Kidney epithelial cell (primary cell): Measurements from ENCODE around the gene GUK1. TPM values are rescaled to one million over a fixed set of nuclear protein-coding genes. Genes with fewer than 3 reads are reported as not detected.

Experiments used
- DNase-seq: peaks from one replicate; pipeline ENCODE4 v3.0.0-alpha.2; 2010; ENCODE audit warnings: low read depth
- H3K27me3 ChIP-seq: 2 replicates; pipeline ENCODE4 v1.6.0; 2011; ENCODE audit warnings: low read length; ENCODE audit not compliant: control insufficient read depth, insufficient read depth
- H3K36me3 ChIP-seq: 2 replicates; pipeline ENCODE4 v1.5.1; 2011; ENCODE audit warnings: low read length; ENCODE audit not compliant: control insufficient read depth, insufficient read depth
- H3K4me3 ChIP-seq: 2 replicates; pipeline ENCODE4 v1.5.1; 2011; ENCODE audit warnings: low read depth, mild to moderate bottlenecking, control low read depth, low read length
- total RNA-seq: library from RNA; depleted of rRNA; stranded (reverse); fragments of >200 nt; gene quantifications from 2 replicates; pipeline ENCODE4 v1.2.3, GENCODE V29; 2015
- TF ChIP-seq, protein P1 (sequence below): IDR thresholded peaks from 2 replicates; pipeline ENCODE4 v1.5.1; 2011; ENCODE audit warnings: mild to moderate bottlenecking, moderate library complexity, low read length, control low read depth, inconsistent platforms; ENCODE audit not compliant: insufficient read depth, poor library complexity, severe bottlenecking

Gene GUK1
- total RNA-seq: 302 and 377 TPM in 2 replicates

- no peaks in the 10 kb centered on the region for H3K27me3 ChIP-seq
- peak; percentile 98 for DNase-seq
- peaks cover 2% of the 10 kb centered on the region for H3K36me3 ChIP-seq
- H3K4me3 ChIP-seq: peak within 1 kb of the TSS; percentile 56
- TF ChIP-seq, protein P1, sequence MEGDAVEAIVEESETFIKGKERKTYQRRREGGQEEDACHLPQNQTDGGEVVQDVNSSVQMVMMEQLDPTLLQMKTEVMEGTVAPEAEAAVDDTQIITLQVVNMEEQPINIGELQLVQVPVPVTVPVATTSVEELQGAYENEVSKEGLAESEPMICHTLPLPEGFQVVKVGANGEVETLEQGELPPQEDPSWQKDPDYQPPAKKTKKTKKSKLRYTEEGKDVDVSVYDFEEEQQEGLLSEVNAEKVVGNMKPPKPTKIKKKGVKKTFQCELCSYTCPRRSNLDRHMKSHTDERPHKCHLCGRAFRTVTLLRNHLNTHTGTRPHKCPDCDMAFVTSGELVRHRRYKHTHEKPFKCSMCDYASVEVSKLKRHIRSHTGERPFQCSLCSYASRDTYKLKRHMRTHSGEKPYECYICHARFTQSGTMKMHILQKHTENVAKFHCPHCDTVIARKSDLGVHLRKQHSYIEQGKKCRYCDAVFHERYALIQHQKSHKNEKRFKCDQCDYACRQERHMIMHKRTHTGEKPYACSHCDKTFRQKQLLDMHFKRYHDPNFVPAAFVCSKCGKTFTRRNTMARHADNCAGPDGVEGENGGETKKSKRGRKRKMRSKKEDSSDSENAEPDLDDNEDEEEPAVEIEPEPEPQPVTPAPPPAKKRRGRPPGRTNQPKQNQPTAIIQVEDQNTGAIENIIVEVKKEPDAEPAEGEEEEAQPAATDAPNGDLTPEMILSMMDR: peak; percentile 18
Observed at GRCh38 chr1:228139931-228140723, at the start of gene GUK1. GUK1 (plus strand) TSS chr1:228140279; CDS start chr1:228140303, 24 bp downstream.

DNA sequence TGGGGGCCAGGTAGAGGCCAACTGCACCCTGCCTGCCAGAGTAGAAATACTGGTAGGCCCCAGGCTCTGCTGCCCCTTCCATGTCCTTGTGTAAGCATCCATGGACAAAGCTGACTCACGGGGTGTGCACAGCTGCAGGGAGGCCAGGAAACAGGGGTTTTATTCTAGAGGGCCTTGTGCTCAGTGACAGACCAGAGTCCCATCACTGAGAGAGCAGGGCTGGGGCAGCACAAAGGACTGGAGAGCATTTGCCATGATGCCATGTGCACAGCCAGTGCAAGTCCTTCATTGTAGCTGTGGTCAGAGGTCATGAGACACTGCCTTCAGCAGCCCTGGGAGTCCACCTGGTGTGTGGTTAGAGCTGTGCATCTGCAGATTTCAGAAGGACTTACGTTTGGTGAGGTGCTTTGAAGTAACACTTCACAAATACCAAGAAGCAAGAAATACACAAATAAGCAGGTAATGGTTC is 49.4 kb upstream of the GUK1 start:
- H3K36me3 ChIP-seq: no peaks in the 10 kb centered on the region
- no peak overlapping the region for H3K4me3 ChIP-seq

GRCh38 chr1:228091084-228091483 is 49.0 kb upstream of the GUK1 start:
- TF ChIP-seq, protein P1: no peak
- Histone ChIP-seq H3K36me3 (no peaks in the 10 kb centered on the region), H3K27me3 (no peaks in the 10 kb centered on the region), H3K4me3 (no peak overlapping the region)
- no peak for DNase-seq

More for the DNA sequence above, 49.4 kb upstream of the GUK1 start:
- H3K27me3 ChIP-seq: no peaks in the 10 kb centered on the region
- DNase-seq: no peak
- TF ChIP-seq, protein P1: no peak

- Histone ChIP-seq H3K36me3 (no peaks in the 10 kb centered on the region), H3K27me3 (no peaks in the 10 kb centered on the region), H3K4me3 (no peak overlapping the region)
- TF ChIP-seq, protein P1: no peak
- no peak for DNase-seq
Observed at GRCh38 chr1:228092342-228093049, 47.6 kb upstream of the GUK1 start.

DNA sequence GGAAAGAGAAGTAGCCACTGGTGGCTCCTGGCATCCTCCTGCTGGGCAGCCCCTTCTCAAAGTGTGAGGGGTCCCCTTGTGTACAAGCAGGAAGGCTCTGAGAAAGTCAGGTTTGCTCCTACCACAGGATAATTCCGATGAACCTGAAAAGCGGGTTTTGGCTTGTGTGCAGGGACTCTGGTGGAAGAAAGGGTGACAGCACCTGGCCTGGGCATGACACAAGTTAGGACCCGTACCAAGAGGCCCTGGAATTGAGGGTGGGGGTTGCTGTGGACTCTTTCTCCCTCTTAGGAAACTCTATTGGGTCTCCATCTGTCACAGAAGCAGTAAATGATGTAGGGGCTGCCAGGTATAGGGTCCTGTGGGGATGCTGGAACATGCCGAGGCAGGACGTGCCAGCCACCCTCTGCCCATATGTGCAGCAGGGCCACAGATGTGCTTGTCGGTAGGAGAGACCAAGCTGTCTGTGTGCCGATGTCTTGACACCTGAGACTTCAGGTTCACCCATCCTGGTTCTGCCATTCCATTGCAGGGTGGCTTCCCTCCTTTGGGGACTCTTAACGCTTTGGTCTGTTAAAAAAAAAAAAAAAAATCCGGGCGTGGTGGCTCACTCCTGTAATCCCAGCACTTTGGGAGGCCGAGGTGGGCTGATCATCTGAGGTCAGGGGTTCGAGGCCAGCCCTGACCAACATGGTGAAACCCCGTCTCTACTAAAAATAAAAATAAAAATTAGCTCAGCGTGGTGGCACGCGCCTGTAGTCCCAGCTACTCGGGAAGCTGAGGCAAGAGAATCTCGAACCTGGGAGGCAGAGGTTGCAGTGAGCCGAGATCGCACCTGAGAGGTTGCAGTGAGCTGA is 46.8 kb upstream of the GUK1 start:
- no peak for DNase-seq
- TF ChIP-seq, protein P1: no peak
- no peaks in the 10 kb centered on the region for H3K36me3 ChIP-seq
- no peaks in the 10 kb centered on the region for H3K27me3 ChIP-seq
- no peak overlapping the region for H3K4me3 ChIP-seq
